ENCODE measurements around the gene PDCL2.

PDCL2 gene

GRCh38 chr4:55512922-55513571, 79.0 kb downstream of the PDCL2 start:
- peaks cover 17% of the 10 kb centered on the region for H3K9me3 Mint-ChIP-seq
- no peaks in the 10 kb centered on the region for H3K27me3 Mint-ChIP-seq (ENCODE audit: low read depth)
- TF ChIP-seq, protein P1, sequence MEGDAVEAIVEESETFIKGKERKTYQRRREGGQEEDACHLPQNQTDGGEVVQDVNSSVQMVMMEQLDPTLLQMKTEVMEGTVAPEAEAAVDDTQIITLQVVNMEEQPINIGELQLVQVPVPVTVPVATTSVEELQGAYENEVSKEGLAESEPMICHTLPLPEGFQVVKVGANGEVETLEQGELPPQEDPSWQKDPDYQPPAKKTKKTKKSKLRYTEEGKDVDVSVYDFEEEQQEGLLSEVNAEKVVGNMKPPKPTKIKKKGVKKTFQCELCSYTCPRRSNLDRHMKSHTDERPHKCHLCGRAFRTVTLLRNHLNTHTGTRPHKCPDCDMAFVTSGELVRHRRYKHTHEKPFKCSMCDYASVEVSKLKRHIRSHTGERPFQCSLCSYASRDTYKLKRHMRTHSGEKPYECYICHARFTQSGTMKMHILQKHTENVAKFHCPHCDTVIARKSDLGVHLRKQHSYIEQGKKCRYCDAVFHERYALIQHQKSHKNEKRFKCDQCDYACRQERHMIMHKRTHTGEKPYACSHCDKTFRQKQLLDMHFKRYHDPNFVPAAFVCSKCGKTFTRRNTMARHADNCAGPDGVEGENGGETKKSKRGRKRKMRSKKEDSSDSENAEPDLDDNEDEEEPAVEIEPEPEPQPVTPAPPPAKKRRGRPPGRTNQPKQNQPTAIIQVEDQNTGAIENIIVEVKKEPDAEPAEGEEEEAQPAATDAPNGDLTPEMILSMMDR (IDR thresholded peaks at IDR 0.05; ENCODE audit: unreplicated experiment in 3 of 3): no peak
- no peak overlapping the region for H3K4me3 Mint-ChIP-seq
- peaks cover 61% of the 10 kb centered on the region for H3K36me3 Mint-ChIP-seq (ENCODE audit: low read depth)
- no peaks in the 10 kb centered on the region for H3K4me1 Mint-ChIP-seq
- no peak overlapping the region for H3K27ac Mint-ChIP-seq

DNA sequence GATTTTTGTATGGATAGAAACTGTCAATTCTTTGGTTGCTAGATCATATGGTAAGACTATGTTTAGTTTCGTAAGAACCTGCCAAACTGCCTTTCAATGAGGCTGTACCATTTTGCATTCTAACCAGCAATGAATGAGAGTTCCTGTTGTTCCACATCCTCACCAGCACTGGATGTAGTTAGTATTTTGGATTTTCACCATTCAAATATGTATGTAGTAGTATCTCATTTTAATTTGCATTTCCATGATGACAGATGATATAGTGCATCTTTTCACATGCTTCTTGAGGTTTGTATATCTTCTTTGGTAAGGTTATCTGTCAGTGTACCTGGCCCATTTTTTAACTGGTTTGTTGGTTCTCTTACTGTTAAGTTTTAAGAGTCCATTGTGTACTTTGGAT, 80.0 kb downstream of the PDCL2 start:
- no peak overlapping the region for H3K27ac Mint-ChIP-seq
- H3K4me3 Mint-ChIP-seq: no peak overlapping the region
- H3K9me3 Mint-ChIP-seq: peaks cover 11% of the 10 kb centered on the region
- H3K4me1 Mint-ChIP-seq: no peaks in the 10 kb centered on the region
- TF ChIP-seq, protein P1 (IDR thresholded peaks at IDR 0.05; ENCODE audit: unreplicated experiment in 3 of 3): no peak
- H3K36me3 Mint-ChIP-seq (ENCODE audit: low read depth): peaks cover 62% of the 10 kb centered on the region
- H3K27me3 Mint-ChIP-seq (ENCODE audit: low read depth): no peaks in the 10 kb centered on the region

DNA sequence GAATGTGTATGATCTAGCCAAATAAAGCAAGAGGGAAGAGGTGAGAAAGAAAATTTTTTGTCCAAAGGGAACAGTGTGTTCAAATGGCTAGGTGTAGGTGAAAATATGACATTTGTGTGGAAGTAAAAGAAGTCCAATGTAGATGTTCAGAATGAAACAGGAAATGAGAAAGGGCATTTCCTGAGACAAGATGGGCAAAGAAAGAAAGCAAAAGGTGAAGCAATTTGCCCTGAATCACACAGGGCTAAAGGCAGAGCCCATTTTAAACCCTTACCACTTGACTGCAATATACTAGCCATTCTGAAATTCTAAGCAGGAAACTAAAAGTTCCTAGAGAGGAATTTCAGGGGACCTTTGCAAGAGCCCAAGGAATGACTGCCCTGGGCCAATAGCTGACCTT, 81.4 kb downstream of the PDCL2 start:
- H3K4me3 Mint-ChIP-seq: no peak overlapping the region
- TF ChIP-seq, protein P1 (IDR thresholded peaks at IDR 0.05; ENCODE audit: unreplicated experiment in 3 of 3): no peak

DNA sequence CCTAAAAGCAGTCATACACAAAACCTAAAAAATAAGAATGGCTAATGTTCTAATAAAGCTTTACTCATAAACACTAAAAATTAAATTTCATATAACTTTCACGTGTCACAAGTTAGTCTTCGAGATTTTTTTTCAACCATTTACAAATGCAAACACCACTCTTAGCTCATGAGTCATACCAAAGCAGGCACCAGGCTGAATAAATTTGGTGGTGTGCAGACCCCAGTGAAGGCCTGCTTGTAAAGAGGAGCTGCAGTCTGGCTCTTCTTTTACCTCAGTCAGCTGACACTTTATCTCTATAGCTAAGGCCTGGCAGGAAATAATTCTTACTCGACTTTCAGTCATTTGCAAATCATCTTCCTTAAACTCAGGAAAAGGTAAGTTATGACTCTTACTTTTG, 82.8 kb downstream of the PDCL2 start:
- no peaks in the 10 kb centered on the region for H3K4me1 Mint-ChIP-seq

More for the DNA sequence above, 81.4 kb downstream of the PDCL2 start:
- Mint-ChIP-seq H3K36me3 (ENCODE audit: low read depth) (peaks cover 59% of the 10 kb centered on the region), H3K9me3 (peaks cover 6% of the 10 kb centered on the region), H3K27me3 (ENCODE audit: low read depth) (no peaks in the 10 kb centered on the region), H3K27ac (no peak overlapping the region), H3K4me1 (no peaks in the 10 kb centered on the region)

GRCh38 chr4:55507612-55508011, 84.4 kb downstream of the PDCL2 start:
- no peak overlapping the region for H3K27ac Mint-ChIP-seq
- TF ChIP-seq, protein P1 (IDR thresholded peaks at IDR 0.05; ENCODE audit: unreplicated experiment in 3 of 3): no peak
- no peak overlapping the region for H3K4me3 Mint-ChIP-seq
- H3K9me3 Mint-ChIP-seq: peaks cover 4% of the 10 kb centered on the region
- H3K4me1 Mint-ChIP-seq: no peaks in the 10 kb centered on the region
- H3K36me3 Mint-ChIP-seq (ENCODE audit: low read depth): peaks cover 55% of the 10 kb centered on the region
- H3K27me3 Mint-ChIP-seq (ENCODE audit: low read depth): no peaks in the 10 kb centered on the region

More for the DNA sequence above, 82.8 kb downstream of the PDCL2 start:
- Mint-ChIP-seq H3K4me3 (no peak overlapping the region), H3K27ac (no peak overlapping the region), H3K27me3 (ENCODE audit: low read depth) (no peaks in the 10 kb centered on the region), H3K9me3 (peaks cover 6% of the 10 kb centered on the region), H3K36me3 (ENCODE audit: low read depth) (peaks cover 56% of the 10 kb centered on the region)
- TF ChIP-seq, protein P1 (IDR thresholded peaks at IDR 0.05; ENCODE audit: unreplicated experiment in 3 of 3): no peak
